B cell (primary cell): ENCODE results near the gene KIRREL3.

Experiments used
- EZH2 ChIP-seq: IDR thresholded peaks from 2 replicates; pipeline ENCODE4 v1.6.1; 2012; ENCODE audit warnings: borderline replicate concordance, low read depth, mild to moderate bottlenecking, moderate library complexity, low read length; ENCODE audit not compliant: insufficient read depth, poor library complexity, severe bottlenecking
- TF ChIP-seq, protein P1 (sequence below): fragments of 200-600 bp; IDR thresholded peaks from one replicate; pipeline ENCODE4 v1.8.0; 2022; ENCODE audit warnings: antibody characterized with exemption, mild to moderate bottlenecking

DNA sequence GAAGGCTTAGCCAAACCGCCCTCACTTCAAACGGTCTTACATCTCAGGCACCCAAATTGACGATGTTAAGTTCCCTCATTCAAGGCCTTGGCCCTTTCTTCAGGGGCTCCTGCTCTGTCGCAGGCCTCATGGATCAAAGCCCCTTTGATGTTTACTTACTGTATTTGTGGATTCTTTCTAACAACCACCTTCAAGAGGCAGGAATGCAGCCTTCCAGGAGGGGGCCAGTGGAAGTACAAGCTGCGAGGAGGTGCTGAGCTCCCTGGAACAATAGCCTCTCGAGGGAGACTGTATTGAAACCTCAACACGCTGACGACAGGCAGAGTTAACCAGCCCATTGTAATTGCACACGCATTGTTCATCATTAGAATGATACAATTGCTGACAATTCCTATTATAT is 436.0 kb downstream of the KIRREL3 start:
- TF ChIP-seq, protein P1, sequence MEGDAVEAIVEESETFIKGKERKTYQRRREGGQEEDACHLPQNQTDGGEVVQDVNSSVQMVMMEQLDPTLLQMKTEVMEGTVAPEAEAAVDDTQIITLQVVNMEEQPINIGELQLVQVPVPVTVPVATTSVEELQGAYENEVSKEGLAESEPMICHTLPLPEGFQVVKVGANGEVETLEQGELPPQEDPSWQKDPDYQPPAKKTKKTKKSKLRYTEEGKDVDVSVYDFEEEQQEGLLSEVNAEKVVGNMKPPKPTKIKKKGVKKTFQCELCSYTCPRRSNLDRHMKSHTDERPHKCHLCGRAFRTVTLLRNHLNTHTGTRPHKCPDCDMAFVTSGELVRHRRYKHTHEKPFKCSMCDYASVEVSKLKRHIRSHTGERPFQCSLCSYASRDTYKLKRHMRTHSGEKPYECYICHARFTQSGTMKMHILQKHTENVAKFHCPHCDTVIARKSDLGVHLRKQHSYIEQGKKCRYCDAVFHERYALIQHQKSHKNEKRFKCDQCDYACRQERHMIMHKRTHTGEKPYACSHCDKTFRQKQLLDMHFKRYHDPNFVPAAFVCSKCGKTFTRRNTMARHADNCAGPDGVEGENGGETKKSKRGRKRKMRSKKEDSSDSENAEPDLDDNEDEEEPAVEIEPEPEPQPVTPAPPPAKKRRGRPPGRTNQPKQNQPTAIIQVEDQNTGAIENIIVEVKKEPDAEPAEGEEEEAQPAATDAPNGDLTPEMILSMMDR = no peak
- TF ChIP-seq EZH2 = no peak
